ENCODE measurements around the gene C3orf20.

DNA sequence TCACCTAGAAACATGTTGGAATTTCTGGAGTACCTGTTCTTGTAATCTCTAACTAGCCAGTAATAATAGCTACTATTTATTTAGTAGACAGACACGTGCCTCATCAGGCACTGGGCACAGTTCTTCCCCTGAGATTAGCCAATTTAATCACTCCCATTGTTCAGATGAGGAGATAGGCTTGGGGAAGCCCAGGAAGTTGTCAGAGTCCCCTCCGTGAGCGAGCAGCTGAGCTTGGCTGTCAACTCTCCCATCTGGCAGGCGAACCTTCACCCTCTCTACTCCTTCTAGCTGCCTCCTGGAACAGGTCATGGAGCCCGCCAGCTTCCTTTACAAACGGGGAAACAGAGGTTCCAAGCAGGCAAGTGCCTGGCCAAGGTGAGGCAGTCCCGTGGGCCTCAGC is 112.7 kb downstream of the C3orf20 start:
- TF ChIP-seq PPARA (CRISPR knock-in tag; IDR thresholded peaks at IDR 0.05; ENCODE audit: borderline replicate concordance) (no peak), CREB5 (CRISPR knock-in tag; IDR thresholded peaks at IDR 0.05; ENCODE audit: low read depth) (no peak), ZNF70 (CRISPR knock-in tag; IDR thresholded peaks at IDR 0.05) (no peak), RARB (CRISPR knock-in tag; IDR thresholded peaks at IDR 0.05) (no peak)
